SK-N-MC (cell line): Measurements from ENCODE around the gene OR1A1.

Experiments used
- EZH2 ChIP-seq: fragments of 200-600 bp; sonication (generic); IDR thresholded peaks from one replicate; pipeline ENCODE4 v1.6.1; 2017; ENCODE audit warnings: antibody characterized with exemption
- POLR2AphosphoS5 ChIP-seq: IDR thresholded peaks from 2 replicates; pipeline ENCODE4 v1.6.1; 2012; ENCODE audit warnings: mild to moderate bottlenecking, low read depth, low read length, borderline replicate concordance

DNA sequence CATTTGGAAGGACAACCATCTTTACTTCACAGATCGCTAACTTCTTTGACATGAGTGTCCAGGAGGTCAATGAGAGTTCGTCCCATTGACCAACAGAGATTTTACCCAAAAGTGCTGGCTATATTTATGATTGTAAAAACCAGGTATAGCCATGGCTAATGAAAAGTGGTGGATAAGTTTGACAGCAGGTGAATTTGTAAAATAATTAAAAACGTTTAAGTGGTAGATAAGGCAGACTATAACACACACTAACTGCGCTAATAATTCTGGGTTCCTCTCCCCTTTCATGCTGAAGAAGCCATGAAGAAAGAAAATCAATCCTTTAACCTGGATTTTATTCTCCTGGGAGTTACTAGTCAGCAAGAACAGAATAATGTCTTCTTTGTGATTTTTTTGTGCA lies 10.2 kb upstream of the OR1A1 start, which contains the start of gene OR1A2:
- TF ChIP-seq POLR2AphosphoS5 (no peak), EZH2 (no peak)
